Vagina (tissue), 2 donors: ENCODE data around the gene CCNQ.

ENCODE experiments used
- CTCF ChIP-seq, 3 experiments: fragments of 450-650 bp in 2 of 3; fragments of 200-600 bp in 1 of 3; sonication (generic) in 1 of 3; IDR thresholded peaks; one replicate each; pipeline ENCODE4 v1.5.1; 2017 to 2019; ENCODE audit warnings: antibody characterized with exemption in 3 of 3, mild to moderate bottlenecking in 2 of 3, moderate library complexity in 2 of 3
- POLR2A ChIP-seq, 2 donors: fragments of 450-650 bp; IDR thresholded peaks; one replicate each; pipeline ENCODE4 v1.6.1; 2017; ENCODE audit warnings: antibody characterized with exemption in 2 of 2, mild to moderate bottlenecking in 2 of 2, moderate library complexity in 2 of 2

GRCh38 chrX:153598541-153599191, at the start of gene CCNQ:
- no peak for TF ChIP-seq CTCF (IDR thresholded peaks at IDR 0.05)
- TF ChIP-seq POLR2A (IDR thresholded peaks at IDR 0.05): no peak
